RPMI8226 (cell line): Measurements from ENCODE around the gene CLNK.
"Not testable (repeated sequence)": the region's sequence is repeated elsewhere in the genome, so short reads cannot be mapped to it uniquely, and the experiment has no call there.

ENCODE experiments used
- DNase-seq: peaks from one replicate; pipeline ENCODE4 v3.0.0-alpha.2; 2015

Gene CLNK

DNA sequence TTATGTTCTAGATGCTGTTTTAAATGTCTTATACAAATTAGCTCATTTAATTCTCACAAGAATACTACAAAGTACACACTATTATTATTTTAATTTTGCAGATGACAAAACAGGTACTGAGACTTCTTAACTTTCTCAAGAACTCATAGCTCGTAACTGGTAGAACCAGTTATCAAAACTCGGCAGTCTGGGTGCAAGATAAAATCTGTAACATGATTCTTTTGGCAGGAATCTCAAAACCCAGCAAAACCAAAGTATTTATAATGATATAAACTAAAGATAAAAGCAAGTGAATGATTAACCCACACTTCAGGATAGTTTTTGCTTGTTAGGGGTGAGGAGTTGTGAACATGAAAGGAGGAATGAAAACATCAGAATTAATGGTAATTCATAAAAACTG lies 27.6 kb downstream of the CLNK start:
- DNase-seq, result no peak

DNA sequence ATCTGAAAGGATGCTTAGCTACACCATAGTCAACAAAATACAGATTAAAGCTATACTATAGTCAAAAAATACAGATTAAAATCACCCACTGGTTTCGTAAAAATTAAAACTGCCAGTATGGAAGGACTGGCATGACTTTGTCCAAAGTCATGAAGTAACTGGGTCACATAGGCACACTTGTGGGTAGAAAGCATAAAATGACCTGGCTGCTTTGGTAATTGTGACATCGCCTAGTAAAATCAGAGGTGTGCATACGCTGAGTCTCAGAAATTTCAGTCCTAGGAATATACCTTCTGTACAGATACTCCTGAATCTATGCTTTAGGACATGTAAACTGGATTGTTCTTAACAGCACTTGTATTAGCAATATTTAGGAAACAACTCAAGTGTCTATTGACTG lies 28.1 kb downstream of the CLNK start:
- no peak for DNase-seq

GRCh38 chr4:10655968-10656367 lies 28.6 kb downstream of the CLNK start:
- no peak for DNase-seq

- DNase-seq, result no peak
Observed at GRCh38 chr4:10648479-10648878, 36.1 kb downstream of the CLNK start.

DNA sequence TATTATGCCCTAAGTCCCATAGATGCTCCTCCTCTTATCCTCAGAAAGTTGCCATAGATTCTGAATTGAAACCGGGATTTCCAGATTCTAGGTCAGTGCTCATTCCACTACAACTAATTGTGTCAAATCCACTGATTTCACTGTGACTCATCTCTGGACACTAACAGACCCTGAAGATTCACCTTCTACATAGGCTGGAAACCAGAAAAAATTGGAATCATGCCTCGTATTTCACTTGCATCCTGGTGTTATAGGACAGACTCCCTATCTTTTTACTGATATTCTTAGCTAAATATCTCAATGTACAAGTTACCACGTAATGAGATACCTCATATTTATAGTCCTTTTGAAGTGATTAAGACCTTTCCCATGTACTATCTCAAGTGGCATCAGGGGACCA lies 36.7 kb downstream of the CLNK start:
- DNase-seq, result no peak

- DNase-seq, result no peak
Observed at GRCh38 chr4:10643600-10644425, 40.8 kb downstream of the CLNK start.

- peak; percentile 39 for DNase-seq
Observed at GRCh38 chr4:10640561-10641201, 43.9 kb downstream of the CLNK start.

GRCh38 chr4:10639664-10640063 lies 44.9 kb downstream of the CLNK start:
- no peak for DNase-seq

DNA sequence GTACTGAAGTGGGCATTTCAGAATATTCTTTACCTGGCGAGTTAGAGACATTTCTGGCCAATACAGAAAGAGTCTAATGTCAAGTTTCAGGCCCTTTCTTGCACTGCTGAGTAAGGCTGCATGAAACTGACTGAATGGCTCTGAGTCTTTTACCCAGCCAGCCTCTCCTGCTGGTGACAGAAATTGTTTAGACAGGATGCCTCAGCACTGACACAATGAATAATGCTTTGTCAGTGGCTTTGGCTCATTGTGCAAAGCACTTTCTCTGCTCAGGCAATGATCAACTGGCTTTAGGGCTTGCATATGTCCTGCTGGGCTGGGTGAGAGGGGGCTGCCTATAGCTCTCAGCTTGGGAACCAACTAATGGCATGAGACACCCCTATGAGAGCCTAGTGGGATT lies 45.5 kb downstream of the CLNK start:
- DNase-seq, result peak; percentile 29

DNA sequence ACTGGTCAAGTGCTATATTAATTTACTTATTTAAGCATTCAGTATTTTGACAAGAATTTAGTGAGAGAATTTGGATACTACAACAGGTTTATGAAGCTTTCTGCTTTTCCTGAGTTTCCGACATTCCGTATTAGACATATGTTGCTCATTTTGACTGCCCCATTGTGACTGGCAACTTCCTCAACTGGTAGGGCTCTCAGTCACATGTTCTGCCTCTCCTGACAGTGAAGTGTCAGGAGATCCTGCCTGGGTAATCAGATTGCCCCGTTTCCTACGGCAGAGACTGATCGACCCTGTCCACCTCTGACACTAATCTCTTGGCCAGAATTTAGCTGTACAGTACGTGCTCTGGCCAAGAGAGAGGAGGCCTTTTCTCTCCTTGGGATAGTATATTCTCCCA lies 49.5 kb downstream of the CLNK start:
- DNase-seq, result no peak

DNA sequence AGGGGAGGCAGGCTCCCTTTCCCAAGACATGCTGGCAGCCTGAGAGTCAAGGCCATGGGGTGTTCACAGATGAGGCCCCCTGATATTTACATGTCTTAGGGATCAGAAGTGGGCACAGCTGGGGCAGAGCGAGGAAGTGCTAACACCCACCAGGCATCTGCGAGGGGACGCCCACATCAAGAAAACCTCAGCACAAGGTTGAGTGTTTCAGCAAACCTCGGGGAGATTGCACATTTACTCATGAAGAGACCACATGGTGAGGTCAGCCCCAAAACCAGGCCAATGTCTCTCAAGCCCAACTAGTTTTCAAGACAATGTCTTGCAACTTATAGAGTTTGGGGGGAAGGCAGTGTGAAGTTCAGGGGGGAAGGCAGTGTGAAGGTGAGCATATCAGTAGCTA lies 55.2 kb downstream of the CLNK start:
- DNase-seq, result no peak

DNA sequence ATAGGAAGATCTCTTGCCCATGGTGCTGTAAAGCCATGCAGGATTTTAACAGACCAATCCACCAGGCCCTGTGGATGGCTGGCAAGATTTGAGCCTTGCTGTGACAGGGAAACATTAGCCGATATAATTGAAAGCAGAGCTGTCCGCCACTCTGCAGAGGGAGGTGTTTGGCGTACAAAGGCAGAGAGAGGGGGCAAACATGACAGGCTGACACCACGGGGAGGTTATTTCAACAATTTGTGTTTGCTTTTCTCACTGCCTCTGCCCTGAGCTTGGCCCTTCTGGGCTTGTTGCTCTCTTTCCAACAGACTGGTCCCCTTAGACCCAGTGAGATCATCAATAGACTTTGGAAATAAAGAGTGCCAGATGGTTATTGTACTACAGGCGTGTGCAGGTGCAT lies 59.4 kb downstream of the CLNK start:
- no peak for DNase-seq

GRCh38 chr4:10623862-10624261 lies 60.7 kb downstream of the CLNK start:
- DNase-seq, result no peak

DNA sequence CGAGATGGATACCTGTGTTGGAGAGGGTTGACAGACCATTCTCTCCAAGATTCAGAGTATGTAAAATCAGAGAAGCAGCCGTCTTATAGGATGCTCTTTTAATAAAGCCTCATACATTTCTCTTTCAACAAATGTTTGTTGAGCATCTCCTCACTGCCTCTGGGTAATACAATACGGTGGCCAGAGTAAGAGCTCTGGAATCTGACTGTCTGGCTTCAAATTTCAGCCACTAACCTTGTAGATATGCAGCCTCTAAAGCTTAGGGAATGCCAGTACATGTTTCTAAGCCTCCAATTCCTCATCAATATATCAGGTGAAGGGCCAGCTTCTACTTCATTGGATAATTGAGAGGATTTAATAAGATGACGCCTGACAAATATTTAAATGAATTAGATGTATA lies 61.3 kb downstream of the CLNK start:
- DNase-seq, result no peak

GRCh38 chr4:10622728-10623127 lies 61.8 kb downstream of the CLNK start:
- DNase-seq, result no peak

DNA sequence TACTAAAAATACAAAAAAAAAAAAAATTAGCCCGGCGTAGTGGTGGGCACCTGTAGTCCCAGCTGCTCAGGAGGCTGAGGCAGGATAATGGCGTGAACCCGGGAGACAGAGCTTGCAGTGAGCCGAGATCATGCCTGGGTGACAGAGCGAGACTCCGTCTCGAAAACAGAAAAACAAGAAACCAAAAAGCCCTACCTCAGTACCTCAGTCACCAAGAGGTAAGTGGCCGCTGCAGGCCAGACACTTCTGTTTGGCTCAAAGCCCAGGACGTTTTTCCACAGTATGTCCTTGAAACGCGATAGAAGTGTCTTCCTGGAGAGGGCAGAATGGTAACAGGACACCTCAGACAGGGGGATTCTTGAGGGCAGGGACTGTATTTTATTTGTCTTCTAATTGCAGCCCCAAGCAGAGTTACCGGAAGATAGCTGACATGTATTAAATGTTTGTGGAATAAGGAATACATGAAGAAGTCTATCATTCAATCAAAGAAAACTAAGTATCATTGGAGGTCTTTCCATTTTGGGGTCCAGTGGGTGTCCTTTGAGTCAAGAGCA lies 63.6 kb downstream of the CLNK start:
- peak; percentile 3 for DNase-seq

DNA sequence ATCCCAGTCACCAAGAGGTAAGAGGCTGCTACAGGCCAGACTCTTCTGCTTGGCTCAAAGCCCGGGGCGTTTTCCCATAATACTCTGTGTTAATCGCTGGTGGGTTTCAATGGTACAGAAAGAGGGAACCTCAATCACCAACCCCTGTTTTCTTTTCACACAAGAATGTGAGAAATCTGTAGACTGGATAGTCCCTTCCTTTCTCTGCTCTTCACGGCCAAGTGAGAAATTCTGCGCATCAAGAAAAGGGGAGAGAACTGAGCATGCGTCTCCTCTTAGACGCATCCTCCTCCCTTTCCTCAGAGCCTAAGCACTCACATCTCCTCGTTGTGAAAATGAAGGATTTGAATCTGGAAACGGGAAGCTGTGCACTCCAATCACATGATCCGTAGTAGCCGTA lies 64.7 kb downstream of the CLNK start:
- no peak for DNase-seq

DNA sequence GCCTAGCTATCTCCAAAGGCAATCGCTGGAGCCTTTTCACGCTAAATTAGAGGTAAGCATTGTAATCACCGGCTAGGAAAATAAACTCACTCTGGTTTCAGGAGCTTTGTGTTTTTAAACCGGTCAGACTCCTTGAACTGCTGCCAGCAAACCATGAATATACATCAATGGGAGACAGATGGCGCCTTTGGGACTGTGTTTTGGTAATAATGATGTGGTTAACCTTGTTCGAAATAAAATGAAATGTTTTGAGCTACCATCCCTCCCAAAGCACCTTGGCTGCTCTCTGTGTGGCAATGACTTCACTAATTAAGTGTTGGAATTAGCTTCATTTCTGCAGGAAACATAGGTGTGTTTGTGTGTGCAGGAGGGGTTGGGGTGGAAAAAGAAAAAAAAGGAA lies 65.3 kb downstream of the CLNK start:
- DNase-seq, result peak; percentile 42

GRCh38 chr4:10614926-10615325 lies 69.6 kb downstream of the CLNK start:
- not testable (repeated sequence) for DNase-seq

GRCh38 chr4:10613926-10614478 lies 70.6 kb downstream of the CLNK start:
- no peak for DNase-seq

DNA sequence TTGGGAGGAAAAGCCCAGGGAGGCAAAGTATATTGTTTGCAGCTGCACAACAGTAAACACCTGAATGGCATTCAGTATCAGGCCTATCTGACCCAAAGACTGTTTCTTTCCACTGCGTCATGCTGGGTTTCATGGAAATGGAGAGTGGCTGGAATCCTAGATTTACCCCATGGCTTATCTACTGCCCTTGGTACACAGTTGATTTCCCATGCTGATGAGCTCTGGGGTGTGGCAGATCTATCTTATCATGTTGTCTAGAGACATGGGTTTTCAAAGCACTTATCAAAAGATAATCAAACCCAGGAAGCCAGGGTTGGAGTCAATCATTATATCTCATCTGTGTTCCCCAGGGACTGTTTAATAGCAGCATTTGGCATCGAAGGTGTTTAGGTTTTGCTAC lies 72.1 kb downstream of the CLNK start:
- DNase-seq, result no peak

DNA sequence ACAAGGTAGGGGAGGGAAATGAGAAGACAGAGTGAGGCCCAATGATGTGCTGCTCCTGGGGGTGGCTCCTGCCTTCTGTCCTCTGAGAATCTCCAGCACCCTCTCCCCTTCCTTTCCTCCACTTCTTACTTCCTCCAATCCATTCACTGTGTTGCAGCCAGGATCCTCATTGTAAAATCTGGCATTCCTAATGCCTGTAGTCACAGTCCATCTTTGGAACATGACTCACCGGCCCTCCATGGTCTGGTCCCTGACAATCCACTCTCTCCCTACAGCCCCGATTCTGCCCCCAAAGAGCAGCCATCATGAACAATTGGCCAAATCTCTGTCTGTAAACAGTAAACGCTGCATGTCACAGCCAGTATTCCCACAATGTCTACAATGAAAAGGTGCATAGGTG lies 72.9 kb downstream of the CLNK start:
- no peak for DNase-seq

GRCh38 chr4:10608501-10609219 lies 75.9 kb downstream of the CLNK start:
- DNase-seq, result no peak
